GM12864 (cell line): Measurements from ENCODE around the gene GNG8.

Source experiments
- DNase-seq: peaks from one replicate; pipeline ENCODE4 v3.0.0-alpha.2; 2011; ENCODE audit warnings: low read depth
- H3K4me3 ChIP-seq: 2 replicates; pipeline ENCODE4 v1.5.1; 2011; ENCODE audit warnings: mild to moderate bottlenecking, low read depth, low read length, control low read depth
- TF ChIP-seq, protein P1 (sequence below): IDR thresholded peaks from 2 replicates; pipeline ENCODE4 v1.5.1; 2011; ENCODE audit warnings: low read depth, mild to moderate bottlenecking, moderate library complexity, low read length, control low read depth, inconsistent platforms; ENCODE audit errors: missing control alignments

The GNG8 gene

DNA sequence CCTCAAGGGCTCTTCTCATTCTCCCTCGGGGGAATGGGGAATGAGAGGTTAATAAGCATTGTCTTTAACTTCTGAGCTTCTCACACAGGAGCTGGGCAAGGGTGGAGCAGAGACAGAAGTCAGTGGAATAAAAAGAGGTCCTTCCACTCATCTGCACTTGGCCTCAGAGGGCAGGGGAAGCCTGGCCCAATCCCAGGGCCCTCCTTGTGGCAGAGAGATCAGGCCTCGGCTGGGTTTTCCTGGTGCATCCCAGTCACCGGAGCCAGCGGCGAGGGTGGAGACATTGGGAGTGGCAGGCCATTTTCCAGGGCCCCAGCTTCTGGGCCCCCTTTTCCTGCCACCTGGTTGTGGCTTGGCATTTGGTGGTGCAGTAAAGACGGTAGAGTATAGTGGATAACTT, 24.2 kb downstream of the GNG8 start:
- DNase-seq: no peak
- TF ChIP-seq, protein P1, sequence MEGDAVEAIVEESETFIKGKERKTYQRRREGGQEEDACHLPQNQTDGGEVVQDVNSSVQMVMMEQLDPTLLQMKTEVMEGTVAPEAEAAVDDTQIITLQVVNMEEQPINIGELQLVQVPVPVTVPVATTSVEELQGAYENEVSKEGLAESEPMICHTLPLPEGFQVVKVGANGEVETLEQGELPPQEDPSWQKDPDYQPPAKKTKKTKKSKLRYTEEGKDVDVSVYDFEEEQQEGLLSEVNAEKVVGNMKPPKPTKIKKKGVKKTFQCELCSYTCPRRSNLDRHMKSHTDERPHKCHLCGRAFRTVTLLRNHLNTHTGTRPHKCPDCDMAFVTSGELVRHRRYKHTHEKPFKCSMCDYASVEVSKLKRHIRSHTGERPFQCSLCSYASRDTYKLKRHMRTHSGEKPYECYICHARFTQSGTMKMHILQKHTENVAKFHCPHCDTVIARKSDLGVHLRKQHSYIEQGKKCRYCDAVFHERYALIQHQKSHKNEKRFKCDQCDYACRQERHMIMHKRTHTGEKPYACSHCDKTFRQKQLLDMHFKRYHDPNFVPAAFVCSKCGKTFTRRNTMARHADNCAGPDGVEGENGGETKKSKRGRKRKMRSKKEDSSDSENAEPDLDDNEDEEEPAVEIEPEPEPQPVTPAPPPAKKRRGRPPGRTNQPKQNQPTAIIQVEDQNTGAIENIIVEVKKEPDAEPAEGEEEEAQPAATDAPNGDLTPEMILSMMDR: no peak
- no peak overlapping the region for H3K4me3 ChIP-seq

DNA sequence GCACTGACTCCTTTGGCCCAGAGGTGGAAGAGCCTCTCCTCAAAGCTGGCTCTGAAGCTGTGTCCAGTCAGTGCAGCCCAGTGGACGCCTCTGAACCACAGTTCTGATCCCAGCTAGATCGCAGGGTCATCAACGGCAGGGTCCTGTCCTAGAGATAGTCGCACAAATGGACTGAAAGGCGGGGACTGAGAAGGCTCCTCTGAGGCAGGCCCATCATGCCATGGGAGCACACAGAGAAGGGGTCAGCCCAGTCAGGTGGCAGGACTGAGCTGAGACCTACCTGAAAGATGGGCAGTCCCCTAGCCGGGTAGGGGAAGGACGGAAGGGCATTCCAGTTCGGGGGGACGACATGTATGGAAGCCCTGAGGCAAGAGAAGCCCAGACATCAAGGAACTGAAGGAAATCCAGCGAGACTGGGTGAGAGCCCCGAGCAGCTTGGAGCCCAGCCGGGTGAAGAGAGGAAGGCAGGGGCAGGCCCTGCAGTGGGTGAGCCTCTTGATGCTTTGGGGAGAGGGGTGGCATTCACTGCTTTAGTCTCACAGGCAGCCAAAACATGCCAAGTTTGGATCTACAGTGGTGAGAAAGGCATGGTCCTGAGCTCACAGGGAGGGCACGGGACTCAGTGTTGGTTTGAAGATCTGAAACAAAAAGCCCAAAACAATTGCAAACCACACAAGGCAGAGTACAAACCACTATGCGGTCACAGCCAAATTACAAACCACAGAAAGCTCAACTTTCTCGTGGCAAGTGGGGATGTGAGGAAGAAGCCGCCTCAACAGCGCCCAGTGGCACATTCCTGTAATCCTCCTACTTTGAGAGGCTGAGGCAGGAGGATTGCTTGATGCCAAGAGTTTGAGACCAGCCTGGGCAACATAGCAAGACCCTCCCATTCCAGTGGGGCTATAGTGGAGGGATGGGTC, 24.9 kb downstream of the GNG8 start:
- no peak for DNase-seq
- H3K4me3 ChIP-seq: no peak overlapping the region
- TF ChIP-seq, protein P1: no peak

DNA sequence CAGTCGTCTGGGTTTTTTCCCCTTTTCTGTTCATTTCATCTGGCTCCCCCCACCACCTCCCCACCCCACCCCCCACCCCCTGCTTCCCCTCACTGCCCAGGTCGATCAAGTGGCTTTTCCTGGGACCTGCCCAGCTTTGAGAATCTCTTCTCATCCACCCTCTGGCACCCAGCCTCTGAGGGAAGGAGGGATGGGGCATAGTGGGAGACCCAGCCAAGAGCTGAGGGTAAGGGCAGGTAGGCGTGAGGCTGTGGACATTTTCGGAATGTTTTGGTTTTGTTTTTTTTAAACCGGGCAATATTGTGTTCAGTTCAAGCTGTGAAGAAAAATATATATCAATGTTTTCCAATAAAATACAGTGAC, 25.6 kb downstream of the GNG8 start:
- TF ChIP-seq, protein P1: no peak
- no peak for DNase-seq
- no peak overlapping the region for H3K4me3 ChIP-seq

DNA sequence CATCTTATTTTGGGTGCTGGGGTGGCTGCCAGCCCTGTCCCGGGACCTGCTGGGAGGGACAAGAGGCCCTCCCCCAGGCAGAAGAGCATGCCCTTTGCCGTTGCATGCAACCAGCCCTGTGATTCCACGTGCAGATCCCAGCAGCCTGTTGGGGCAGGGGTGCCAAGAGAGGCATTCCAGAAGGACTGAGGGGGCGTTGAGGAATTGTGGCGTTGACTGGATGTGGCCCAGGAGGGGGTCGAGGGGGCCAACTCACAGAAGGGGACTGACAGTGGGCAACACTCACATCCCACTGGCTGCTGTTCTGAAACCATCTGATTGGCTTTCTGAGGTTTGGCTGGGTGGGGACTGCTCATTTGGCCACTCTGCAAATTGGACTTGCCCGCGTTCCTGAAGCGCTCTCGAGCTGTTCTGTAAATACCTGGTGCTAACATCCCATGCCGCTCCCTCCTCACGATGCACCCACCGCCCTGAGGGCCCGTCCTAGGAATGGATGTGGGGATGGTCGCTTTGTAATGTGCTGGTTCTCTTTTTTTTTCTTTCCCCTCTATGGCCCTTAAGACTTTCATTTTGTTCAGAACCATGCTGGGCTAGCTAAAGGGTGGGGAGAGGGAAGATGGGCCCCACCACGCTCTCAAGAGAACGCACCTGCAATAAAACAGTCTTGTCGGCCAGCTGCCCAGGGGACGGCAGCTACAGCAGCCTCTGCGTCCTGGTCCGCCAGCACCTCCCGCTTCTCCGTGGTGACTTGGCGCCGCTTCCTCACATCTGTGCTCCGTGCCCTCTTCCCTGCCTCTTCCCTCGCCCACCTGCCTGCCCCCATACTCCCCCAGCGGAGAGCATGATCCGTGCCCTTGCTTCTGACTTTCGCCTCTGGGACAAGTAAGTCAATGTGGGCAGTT, 26.2 kb downstream of the GNG8 start:
- DNase-seq: no peak
- H3K4me3 ChIP-seq: no peak overlapping the region
- TF ChIP-seq, protein P1: no peak

DNA sequence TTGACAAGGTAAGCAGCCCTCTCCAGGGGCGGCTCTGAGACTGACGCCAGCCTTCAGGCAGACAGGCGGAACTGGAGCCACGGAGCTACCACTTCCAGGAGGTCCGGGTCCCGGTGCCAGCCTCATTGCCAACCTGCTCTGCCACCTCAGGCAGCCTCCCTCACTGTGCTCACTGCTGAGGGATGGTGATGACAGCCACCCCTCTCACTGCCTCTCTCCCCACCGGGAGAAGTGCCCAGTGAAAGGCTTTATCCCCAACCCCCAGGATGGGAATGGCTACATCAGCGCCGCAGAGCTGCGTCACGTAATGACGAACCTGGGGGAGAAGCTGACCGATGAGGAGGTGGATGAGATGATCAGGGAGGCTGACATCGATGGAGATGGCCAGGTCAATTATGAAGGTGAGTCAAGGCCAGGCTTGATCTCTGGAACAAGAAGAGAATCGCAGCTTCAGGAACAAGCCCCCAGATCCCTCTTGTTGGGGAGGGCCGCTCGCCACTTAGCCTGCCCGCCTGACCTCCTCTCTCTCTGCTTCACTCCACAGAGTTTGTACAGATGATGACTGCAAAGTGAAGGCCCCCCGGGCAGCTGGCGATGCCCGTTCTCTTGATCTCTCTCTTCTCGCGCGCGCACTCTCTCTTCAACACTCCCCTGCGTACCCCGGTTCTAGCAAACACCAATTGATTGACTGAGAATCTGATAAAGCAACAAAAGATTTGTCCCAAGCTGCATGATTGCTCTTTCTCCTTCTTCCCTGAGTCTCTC, 27.2 kb downstream of the GNG8 start:
- TF ChIP-seq, protein P1: no peak
- no peak for DNase-seq
- no peak overlapping the region for H3K4me3 ChIP-seq

DNA sequence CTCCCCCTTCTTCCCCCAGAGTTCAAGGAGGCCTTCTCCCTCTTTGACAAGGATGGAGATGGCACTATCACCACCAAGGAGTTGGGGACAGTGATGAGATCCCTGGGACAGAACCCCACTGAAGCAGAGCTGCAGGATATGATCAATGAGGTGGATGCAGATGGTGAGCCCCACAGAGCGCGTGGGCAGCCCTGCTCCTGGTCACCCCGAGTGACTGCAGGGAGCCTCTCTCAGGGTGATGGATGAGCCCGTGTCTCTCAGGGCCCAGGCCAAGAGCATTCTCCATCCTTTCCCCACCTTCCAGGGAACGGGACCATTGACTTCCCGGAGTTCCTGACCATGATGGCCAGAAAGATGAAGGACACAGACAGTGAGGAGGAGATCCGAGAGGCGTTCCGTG, 27.8 kb downstream of the GNG8 start:
- no peak for DNase-seq
- TF ChIP-seq, protein P1: no peak

More for the DNA sequence above, 27.8 kb downstream of the GNG8 start:
- H3K4me3 ChIP-seq: no peak overlapping the region
